CD4-positive, alpha-beta T cell treated with Interleukin-4 for 1 hour (primary cell): Measurements from ENCODE around the gene NT5DC2.

Experiments used
- DNase-seq, 2 donors: peaks; one replicate each; pipeline ENCODE4 v3.0.0-alpha.2; 2020 to 2022

Gene NT5DC2

GRCh38 chr3:52506266-52506966 is 27.2 kb downstream of the NT5DC2 start:
- no peak for DNase-seq

- DNase-seq = no peak
Measured at GRCh38 chr3:52504977-52505376, 28.7 kb downstream of the NT5DC2 start.

- DNase-seq = no peak
Measured at GRCh38 chr3:52503788-52504424, 29.8 kb downstream of the NT5DC2 start.

GRCh38 chr3:52502808-52503350 is 30.8 kb downstream of the NT5DC2 start:
- DNase-seq = no peak

GRCh38 chr3:52502001-52502400 is 31.7 kb downstream of the NT5DC2 start:
- no peak for DNase-seq

GRCh38 chr3:52501046-52501445 is 32.6 kb downstream of the NT5DC2 start:
- no peak for DNase-seq

- peak; percentile 14 to 63 for DNase-seq
Measured at GRCh38 chr3:52498137-52499054, 35.3 kb downstream of the NT5DC2 start.

GRCh38 chr3:52495777-52496602 is 37.7 kb downstream of the NT5DC2 start:
- DNase-seq = peak in 1 of 2 donors; percentile 43

- no peak for DNase-seq
Measured at GRCh38 chr3:52494886-52495495, 38.7 kb downstream of the NT5DC2 start, which contains the start of gene STAB1. STAB1 (plus strand) TSS chr3:52495338; CDS start chr3:52495414, 76 bp downstream.

GRCh38 chr3:52494445-52494844 is 39.2 kb downstream of the NT5DC2 start:
- DNase-seq = no peak

GRCh38 chr3:52493232-52494017 is 40.2 kb downstream of the NT5DC2 start:
- DNase-seq = no peak

GRCh38 chr3:52492059-52492458 is 41.6 kb downstream of the NT5DC2 start:
- no peak for DNase-seq

GRCh38 chr3:52490939-52491526 is 42.6 kb downstream of the NT5DC2 start:
- peak in 1 of 2 donors; percentile 26 for DNase-seq

- no peak for DNase-seq
Measured at GRCh38 chr3:52490035-52490938, 43.4 kb downstream of the NT5DC2 start.

GRCh38 chr3:52489453-52489852 is 44.2 kb downstream of the NT5DC2 start:
- no peak for DNase-seq

- no peak for DNase-seq
Measured at GRCh38 chr3:52488746-52489145, 44.9 kb downstream of the NT5DC2 start.

- DNase-seq = no peak
Measured at GRCh38 chr3:52487788-52488691, 45.6 kb downstream of the NT5DC2 start.
